OCI-LY7 (cell line): ENCODE data around the gene GLIS2. TPM values are rescaled to one million over a fixed set of nuclear protein-coding genes. Genes with fewer than 3 reads are reported as not detected.

Experiments
- BruUV-seq: library from RNA; stranded (reverse); fragments of 400-500 nt; replicated peaks from 2 replicates; lab custom pipeline; 2021; lab: Mats Ljungman, UMichigan
- CTCF ChIA-PET: fragments of 300-600 bp; sonication (Branson Sonifier 250); formaldehyde crosslinking; loops from one replicate; lab custom pipeline; 2022; ENCODE audit warnings: antibody characterized with exemption; ENCODE audit not compliant: unreplicated experiment; lab: Charles Lee
- POLR2A ChIA-PET: fragments of 300-600 bp; sonication (Branson Sonifier 250); formaldehyde crosslinking; loops from one replicate; lab custom pipeline; 2022; ENCODE audit warnings: antibody characterized with exemption; lab: Charles Lee
- DNase-seq: peaks from one replicate; pipeline ENCODE4 v3.0.0-alpha.2; 2015; ENCODE audit warnings: low spot score
- H2AFZ ChIP-seq: fragments of 200-600 bp; sonication (generic), shearing (Covaris generic); 2 replicates; pipeline ENCODE4 v1.6.1; 2014; ENCODE audit warnings: mild to moderate bottlenecking, antibody characterized with exemption, low read length, moderate library complexity
- H3K27ac ChIP-seq: fragments of 200-600 bp; sonication (generic); 2 replicates; pipeline ENCODE4 v1.5.1; 2014; ENCODE audit warnings: mixed run types, low read depth, mild to moderate bottlenecking, moderate library complexity, low read length, inconsistent platforms; ENCODE audit not compliant: poor library complexity, severe bottlenecking
- H3K36me3 ChIP-seq: fragments of 200-600 bp; sonication (generic); 2 replicates; pipeline ENCODE4 v1.6.1; 2014; ENCODE audit warnings: mild to moderate bottlenecking, antibody characterized with exemption, low read length, moderate library complexity, mixed read lengths; ENCODE audit not compliant: insufficient read depth
- H3K4me1 ChIP-seq: fragments of 200-600 bp; sonication (generic); 2 replicates; pipeline ENCODE4 v1.5.1; 2014; ENCODE audit warnings: mild to moderate bottlenecking, low read length; ENCODE audit not compliant: insufficient read depth, poor library complexity, severe bottlenecking
- H3K4me2 ChIP-seq: fragments of 200-600 bp; sonication (generic); 2 replicates; pipeline ENCODE4 v1.6.1; 2014; ENCODE audit warnings: mild to moderate bottlenecking, low read length
- H3K4me3 ChIP-seq: fragments of 200-600 bp; sonication (generic); 2 replicates; pipeline ENCODE4 v1.5.1; 2014; ENCODE audit warnings: mild to moderate bottlenecking, low read depth, low read length; ENCODE audit not compliant: poor library complexity, severe bottlenecking
- H3K79me2 ChIP-seq: fragments of 200-600 bp; sonication (generic); 2 replicates; pipeline ENCODE4 v1.6.1; 2016; ENCODE audit warnings: low read depth, mild to moderate bottlenecking, low read length, moderate library complexity, mixed read lengths; ENCODE audit not compliant: insufficient read depth
- H3K9me2 ChIP-seq: fragments of 200-600 bp; sonication (generic); 2 replicates; pipeline ENCODE4 v1.6.1; 2016; ENCODE audit warnings: mild to moderate bottlenecking, low read length, mixed read lengths; ENCODE audit not compliant: insufficient read depth
- H3K9me3 ChIP-seq: fragments of 200-600 bp; sonication (generic); 2 replicates; pipeline ENCODE4 v1.6.1; 2014; ENCODE audit warnings: mild to moderate bottlenecking, mixed run types, low read length, mixed read lengths
- H4K20me1 ChIP-seq: fragments of 200-600 bp; sonication (generic); 2 replicates; pipeline ENCODE4 v1.6.1; 2014; ENCODE audit warnings: mild to moderate bottlenecking, antibody characterized with exemption, low read length, moderate library complexity, mixed read lengths; ENCODE audit not compliant: insufficient read depth
- CTCF ChIP-seq: fragments of 200-600 bp; sonication (generic); conservative IDR thresholded peaks from 2 replicates; pipeline ENCODE4 v1.5.1; 2014; ENCODE audit warnings: mild to moderate bottlenecking, antibody characterized with exemption, low read length, moderate library complexity, mixed read lengths
- EZH2phosphoT487 ChIP-seq: fragments of 200-600 bp; sonication (generic); IDR thresholded peaks from 2 replicates; pipeline ENCODE4 v1.6.1; 2018; ENCODE audit warnings: low read depth, borderline replicate concordance, mild to moderate bottlenecking, mixed run types, antibody characterized with exemption, low read length, moderate library complexity, mixed read lengths
- intact Hi-C: fragments of 100-400 bp; cut with micrococcal nuclease; formaldehyde crosslinking; loops from one replicate; pipeline ENCODE4 v1.10.0; 2022; ENCODE audit not compliant: unreplicated experiment
- total RNA-seq, 2 experiments: library from RNA; depleted of rRNA in 1 of 2; stranded (reverse); fragments of >200 nt in 1 of 2; shearing (Covaris generic) in 1 of 2; gene quantifications; 2 replicates each; pipeline ENCODE4 v1.2.3, GENCODE V29; 2014 to 2022

The GLIS2 gene
- total RNA-seq, 2 experiments from 2014 or later: 0.08 TPM; not detected in 1

GRCh38 chr16:4327386-4328045, 11.6 kb downstream of the GLIS2 start:
- intact Hi-C loops: loop anchor here (1.0 kb wide), 1 partner anchor 13 kb away; no protein-coding TSS in a partner anchor
- no peaks in the 10 kb centered on the region for H4K20me1 ChIP-seq
- peak; percentile 33 for DNase-seq
- H3K79me2 ChIP-seq: no peaks in the 10 kb centered on the region
- H3K4me2 ChIP-seq: peak overlapping the region; percentile 77
- peak overlapping the region; percentile 62; the same call in 1 of the 2 replicates for H2AFZ ChIP-seq
- CTCF ChIA-PET: interaction anchor here (0.8 to 1.3 kb wide), 5 partner anchors 18 to 74 kb away, joined by 3 to 4 read pairs (median 3); no protein-coding TSS in a partner anchor
- H3K36me3 ChIP-seq: no peaks in the 10 kb centered on the region
- no peaks in the 10 kb centered on the region for H3K9me2 ChIP-seq
- TF ChIP-seq EZH2phosphoT487 (no peak), CTCF (no peak)
- peak overlapping the region; percentile 62 for H3K4me3 ChIP-seq
- no TSS peak for BruUV-seq
- POLR2A ChIA-PET: interaction anchor here (0.6 kb wide), 2 partner anchors 36 to 146 kb away, joined by 3 to 4 read pairs; no protein-coding TSS in a partner anchor
- H3K4me1 ChIP-seq: peaks cover 10% of the 10 kb centered on the region
- no peaks in the 10 kb centered on the region for H3K9me3 ChIP-seq
- no peak overlapping the region for H3K27ac ChIP-seq

- Histone ChIP-seq H4K20me1 (no peaks in the 10 kb centered on the region), H3K4me2 (peak overlapping the region; percentile 77), H3K4me3 (peak overlapping the region; percentile 62), H3K4me1 (peaks cover 10% of the 10 kb centered on the region), H3K9me3 (no peaks in the 10 kb centered on the region), H3K79me2 (no peaks in the 10 kb centered on the region), H3K36me3 (no peaks in the 10 kb centered on the region), H3K27ac (no peak overlapping the region), H2AFZ (peak overlapping the region; percentile 62; the same call in 1 of the 2 replicates), H3K9me2 (no peaks in the 10 kb centered on the region)
- peak; percentile 69 for DNase-seq
- CTCF ChIA-PET: interaction anchor here (0.8 to 1.0 kb wide), 2 partner anchors 19 to 21 kb away, joined by 3 to 4 read pairs; no protein-coding TSS in a partner anchor
- POLR2A ChIA-PET: no interaction called here
- intact Hi-C loops: no loop called here
- TF ChIP-seq EZH2phosphoT487: no peak
- TF ChIP-seq CTCF: peak; percentile 69
- no TSS peak for BruUV-seq
Measured at GRCh38 chr16:4328046-4328781, 12.3 kb downstream of the GLIS2 start.
